Upper lobe of right lung (tissue), 1 donor: ENCODE measurements around the gene MOSMO. TPM values are rescaled to one million over a fixed set of nuclear protein-coding genes. Genes with fewer than 3 reads are reported as not detected.

Experiments used
- ATAC-seq: fragments of 200-7000 bp; cut with Tn5 transposase; one replicate; pipeline ENCODE4 v1.9.1; 2020; ENCODE audit warnings: mild to moderate bottlenecking, moderate library complexity
- DNase-seq: peaks from one replicate; pipeline ENCODE4 v3.0.0-alpha.2; 2020
- H3K27ac ChIP-seq: fragments of 200-600 bp; one replicate; pipeline ENCODE4 v1.8.0; 2022
- H3K27me3 ChIP-seq: fragments of 200-600 bp; one replicate; pipeline ENCODE4 v1.8.0; 2022; ENCODE audit warnings: mild to moderate bottlenecking
- H3K36me3 ChIP-seq: fragments of 200-600 bp; one replicate; pipeline ENCODE4 v1.8.0; 2022
- H3K4me1 ChIP-seq: fragments of 200-600 bp; one replicate; pipeline ENCODE4 v1.8.0; 2022
- H3K4me3 ChIP-seq: fragments of 200-600 bp; one replicate; pipeline ENCODE4 v1.8.0; 2022; ENCODE audit warnings: mild to moderate bottlenecking
- H3K9me3 ChIP-seq: fragments of 200-600 bp; one replicate; pipeline ENCODE4 v1.8.0; 2022
- intact Hi-C: fragments of 100-400 bp; cut with DNase I; formaldehyde crosslinking; loops from one replicate; pipeline ENCODE4 v1.11.0; 2022
- total RNA-seq: library from RNA; stranded (reverse); fragmentation: NEBNext Ultra II Directional; extraction: Animal tissue kit (Norgen Biotek cat#: 25700); gene quantifications from one replicate; pipeline ENCODE4 v1.2.1, GENCODE V29; 2021
- TF ChIP-seq, protein P1 (sequence below): fragments of 200-600 bp; IDR thresholded peaks from one replicate; pipeline ENCODE4 v1.8.0; 2022; ENCODE audit warnings: antibody characterized with exemption
- donor health status: DM: no; HTN: yes; CAD: no; lungs with severe emphysema.

The MOSMO gene
- total RNA-seq, 1 donor from 2014 or later: 11.4 TPM

DNA sequence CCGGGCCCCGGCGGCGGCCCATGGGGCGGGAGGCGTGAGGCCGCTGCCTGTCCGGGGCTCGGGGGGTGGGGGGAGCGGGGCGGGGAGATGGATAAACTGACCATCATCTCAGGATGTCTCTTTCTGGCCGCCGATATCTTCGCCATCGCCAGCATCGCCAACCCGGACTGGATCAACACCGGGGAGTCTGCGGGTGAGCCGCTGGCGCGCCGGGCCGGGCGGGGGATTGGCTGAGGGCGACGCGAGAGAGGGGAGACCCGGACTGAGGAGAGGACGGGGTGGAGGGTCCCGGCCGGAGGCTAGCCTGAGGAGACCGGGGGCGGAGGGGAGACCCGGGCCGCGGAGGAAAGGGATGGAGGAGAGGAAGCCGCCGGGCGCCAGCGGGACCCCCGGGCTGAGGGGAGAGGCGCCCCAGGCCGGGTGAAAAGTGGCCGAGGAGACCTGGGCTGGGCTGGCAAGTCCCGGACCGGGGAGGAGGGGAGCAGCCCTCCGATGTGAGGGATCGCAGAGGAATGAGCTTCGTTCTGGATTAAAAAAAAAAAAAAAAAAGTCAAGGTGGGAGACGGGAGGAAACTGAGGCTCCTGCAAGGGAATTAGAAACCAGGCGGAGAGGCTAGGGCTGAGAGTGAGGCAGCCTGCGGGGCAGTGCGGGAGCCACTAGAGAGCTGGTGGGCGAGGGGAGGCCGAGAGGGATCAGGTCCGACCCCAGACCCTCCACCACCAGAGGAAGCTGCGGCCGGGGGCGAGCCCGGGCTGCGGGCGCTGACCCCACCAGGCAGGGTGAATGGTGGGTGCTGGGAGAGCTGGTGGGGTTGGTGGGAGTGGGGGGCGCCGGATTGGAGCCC is 526 bp downstream of the MOSMO start:
- TF ChIP-seq, protein P1, sequence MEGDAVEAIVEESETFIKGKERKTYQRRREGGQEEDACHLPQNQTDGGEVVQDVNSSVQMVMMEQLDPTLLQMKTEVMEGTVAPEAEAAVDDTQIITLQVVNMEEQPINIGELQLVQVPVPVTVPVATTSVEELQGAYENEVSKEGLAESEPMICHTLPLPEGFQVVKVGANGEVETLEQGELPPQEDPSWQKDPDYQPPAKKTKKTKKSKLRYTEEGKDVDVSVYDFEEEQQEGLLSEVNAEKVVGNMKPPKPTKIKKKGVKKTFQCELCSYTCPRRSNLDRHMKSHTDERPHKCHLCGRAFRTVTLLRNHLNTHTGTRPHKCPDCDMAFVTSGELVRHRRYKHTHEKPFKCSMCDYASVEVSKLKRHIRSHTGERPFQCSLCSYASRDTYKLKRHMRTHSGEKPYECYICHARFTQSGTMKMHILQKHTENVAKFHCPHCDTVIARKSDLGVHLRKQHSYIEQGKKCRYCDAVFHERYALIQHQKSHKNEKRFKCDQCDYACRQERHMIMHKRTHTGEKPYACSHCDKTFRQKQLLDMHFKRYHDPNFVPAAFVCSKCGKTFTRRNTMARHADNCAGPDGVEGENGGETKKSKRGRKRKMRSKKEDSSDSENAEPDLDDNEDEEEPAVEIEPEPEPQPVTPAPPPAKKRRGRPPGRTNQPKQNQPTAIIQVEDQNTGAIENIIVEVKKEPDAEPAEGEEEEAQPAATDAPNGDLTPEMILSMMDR: no peak
- H3K27me3 ChIP-seq: no peaks in the 10 kb centered on the region
- H3K4me3 ChIP-seq: peak overlapping the region; percentile 93
- intact Hi-C loops: no loop called here
- H3K4me1 ChIP-seq: peaks cover 16% of the 10 kb centered on the region
- no peaks in the 10 kb centered on the region for H3K36me3 ChIP-seq
- peak overlapping the region; percentile 65 for H3K27ac ChIP-seq
- no peaks in the 10 kb centered on the region for H3K9me3 ChIP-seq
- DNase-seq (peak; percentile 67), ATAC-seq (peak; percentile 2)

DNA sequence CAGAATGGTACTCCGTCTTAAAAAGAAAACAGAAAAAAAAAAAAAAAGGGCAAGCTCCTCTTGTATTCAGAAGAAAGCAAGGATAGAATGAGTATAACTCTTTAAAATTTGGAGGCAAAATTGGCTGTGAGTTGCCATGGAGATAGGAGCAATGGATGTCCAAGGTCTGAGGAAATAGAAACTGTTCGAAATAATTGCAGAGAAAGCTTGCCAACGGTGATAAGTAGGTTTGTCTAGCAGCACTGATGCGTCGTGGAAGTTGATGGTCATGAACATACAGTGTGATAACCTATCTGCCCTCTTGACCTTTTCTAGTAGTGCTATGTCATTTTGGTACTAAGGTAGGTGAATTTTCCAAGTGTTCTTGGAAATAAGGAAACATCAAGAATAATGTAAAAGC is 3.0 kb downstream of the MOSMO start:
- H3K4me3 ChIP-seq: no peak overlapping the region
- no peaks in the 10 kb centered on the region for H3K9me3 ChIP-seq
- ATAC-seq: no peak
- peaks cover 21% of the 10 kb centered on the region for H3K4me1 ChIP-seq
- no peak overlapping the region for H3K27ac ChIP-seq
- no peaks in the 10 kb centered on the region for H3K27me3 ChIP-seq
- H3K36me3 ChIP-seq: no peaks in the 10 kb centered on the region
- DNase-seq: no peak
- intact Hi-C loops: no loop called here
- TF ChIP-seq, protein P1: no peak

DNA sequence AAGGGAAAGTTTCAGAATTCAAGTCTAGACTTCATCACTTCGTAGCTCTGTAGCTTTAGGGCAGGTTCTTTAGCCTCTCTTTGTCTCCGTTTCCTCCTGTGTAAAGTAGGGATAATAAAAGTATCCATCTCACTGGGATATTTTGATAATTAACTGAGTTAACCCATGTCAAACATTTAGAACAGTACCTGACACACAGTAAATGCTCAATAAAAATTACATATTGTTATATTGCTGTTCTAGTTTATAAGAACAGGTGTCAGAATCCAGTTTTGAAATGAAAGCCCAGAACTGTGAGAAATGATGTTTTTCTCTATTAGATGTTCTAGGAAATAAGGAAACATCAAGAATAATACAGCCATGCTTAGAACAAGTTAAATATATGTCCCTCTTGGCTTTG is 4.3 kb downstream of the MOSMO start:
- no peaks in the 10 kb centered on the region for H3K36me3 ChIP-seq
- intact Hi-C loops: no loop called here
- no peak overlapping the region for H3K4me3 ChIP-seq
- TF ChIP-seq, protein P1: no peak
- no peaks in the 10 kb centered on the region for H3K9me3 ChIP-seq
- H3K27me3 ChIP-seq: no peaks in the 10 kb centered on the region
- DNase-seq (no peak), ATAC-seq (no peak)
- no peak overlapping the region for H3K27ac ChIP-seq
- peaks cover 20% of the 10 kb centered on the region for H3K4me1 ChIP-seq

DNA sequence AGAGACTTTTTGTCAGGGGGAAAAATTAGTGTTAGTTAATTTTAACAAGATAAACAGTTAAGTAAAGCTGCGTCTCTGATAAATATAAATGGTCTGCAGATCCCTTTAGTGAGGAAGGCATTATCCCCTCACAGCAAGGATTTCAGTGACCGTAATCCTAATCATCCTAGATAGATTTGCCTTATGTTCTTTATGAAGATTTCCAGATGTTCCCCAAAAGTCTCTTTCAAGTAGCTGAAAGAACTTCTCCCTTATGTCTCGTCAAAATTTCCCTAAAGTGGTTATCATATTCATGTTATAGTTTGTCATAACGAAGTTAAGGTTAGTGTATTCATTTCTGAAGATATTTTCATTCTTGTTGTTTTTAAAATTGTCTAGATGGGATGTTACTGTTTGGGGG is 5.6 kb downstream of the MOSMO start:
- no peaks in the 10 kb centered on the region for H3K36me3 ChIP-seq
- no peaks in the 10 kb centered on the region for H3K9me3 ChIP-seq
- intact Hi-C loops: no loop called here
- H3K27ac ChIP-seq: no peak overlapping the region
- TF ChIP-seq, protein P1: no peak
- DNase-seq: no peak
- H3K4me3 ChIP-seq: no peak overlapping the region
- peaks cover 31% of the 10 kb centered on the region for H3K4me1 ChIP-seq
- ATAC-seq: no peak
- H3K27me3 ChIP-seq: no peaks in the 10 kb centered on the region

DNA sequence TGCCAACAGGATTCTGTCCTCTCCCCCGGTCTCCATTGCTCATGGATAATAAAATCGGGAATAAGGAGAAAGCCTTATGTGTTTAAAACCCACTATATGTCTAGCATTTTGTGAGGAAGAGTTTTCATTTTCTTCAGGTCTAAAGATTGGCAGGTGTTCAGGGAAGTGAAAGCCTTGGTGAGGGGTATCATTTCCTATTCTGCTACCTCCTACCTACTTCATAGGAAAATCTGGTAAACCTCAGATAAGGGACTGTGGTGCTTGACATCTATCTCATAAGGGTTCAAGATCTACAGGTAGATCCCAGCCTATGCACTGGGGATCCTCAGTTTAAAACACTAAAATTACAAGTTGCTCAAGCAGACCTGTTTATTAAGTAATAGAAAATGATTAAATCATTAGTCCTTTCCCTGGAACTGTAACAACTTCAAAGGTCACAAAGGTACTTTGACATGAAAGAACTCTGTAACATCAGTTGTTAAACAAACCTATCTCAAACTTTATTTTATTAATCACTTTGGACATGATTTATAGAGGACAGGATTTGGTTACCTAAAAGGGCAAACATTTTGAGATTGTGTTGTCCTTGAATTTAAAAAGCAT is 6.5 kb downstream of the MOSMO start:
- no peak overlapping the region for H3K4me3 ChIP-seq
- no peaks in the 10 kb centered on the region for H3K27me3 ChIP-seq
- intact Hi-C loops: no loop called here
- H3K4me1 ChIP-seq: peaks cover 24% of the 10 kb centered on the region
- no peaks in the 10 kb centered on the region for H3K9me3 ChIP-seq
- no peak overlapping the region for H3K27ac ChIP-seq
- DNase-seq (no peak), ATAC-seq (no peak)
- TF ChIP-seq, protein P1: no peak
- H3K36me3 ChIP-seq: no peaks in the 10 kb centered on the region
